Epithelial cell of esophagus (primary cell): Measurements from ENCODE around the gene BTG2.

Experiments used
- DNase-seq: peaks from one replicate; pipeline ENCODE4 v3.0.0; 2010; ENCODE audit warnings: low read depth
- H3K4me3 ChIP-seq: 2 replicates; pipeline ENCODE4 v1.5.1; 2011; ENCODE audit warnings: mild to moderate bottlenecking, low read length, control low read depth
- TF ChIP-seq, protein P1 (sequence below): IDR thresholded peaks from 2 replicates; pipeline ENCODE4 v1.5.1; 2011; ENCODE audit warnings: low read depth, mild to moderate bottlenecking, low read length, control low read depth, inconsistent platforms; ENCODE audit not compliant: insufficient read depth; ENCODE audit errors: missing control alignments

BTG2 gene

DNA sequence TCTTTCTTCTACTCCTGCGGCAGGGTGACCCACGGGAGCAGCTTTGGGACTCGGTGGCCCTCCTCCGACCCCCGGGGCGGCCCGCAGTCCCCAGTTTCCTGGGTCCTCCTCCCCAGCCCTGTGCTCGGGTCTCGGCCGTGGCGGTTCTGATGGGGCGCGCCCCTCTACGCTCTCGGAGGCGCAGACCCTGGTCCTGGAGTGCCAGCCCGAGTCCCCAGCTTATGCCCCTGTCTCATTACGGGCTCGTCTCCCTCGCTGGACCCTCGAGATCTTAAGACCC, 430 bp downstream of the BTG2 start:
- TF ChIP-seq, protein P1, sequence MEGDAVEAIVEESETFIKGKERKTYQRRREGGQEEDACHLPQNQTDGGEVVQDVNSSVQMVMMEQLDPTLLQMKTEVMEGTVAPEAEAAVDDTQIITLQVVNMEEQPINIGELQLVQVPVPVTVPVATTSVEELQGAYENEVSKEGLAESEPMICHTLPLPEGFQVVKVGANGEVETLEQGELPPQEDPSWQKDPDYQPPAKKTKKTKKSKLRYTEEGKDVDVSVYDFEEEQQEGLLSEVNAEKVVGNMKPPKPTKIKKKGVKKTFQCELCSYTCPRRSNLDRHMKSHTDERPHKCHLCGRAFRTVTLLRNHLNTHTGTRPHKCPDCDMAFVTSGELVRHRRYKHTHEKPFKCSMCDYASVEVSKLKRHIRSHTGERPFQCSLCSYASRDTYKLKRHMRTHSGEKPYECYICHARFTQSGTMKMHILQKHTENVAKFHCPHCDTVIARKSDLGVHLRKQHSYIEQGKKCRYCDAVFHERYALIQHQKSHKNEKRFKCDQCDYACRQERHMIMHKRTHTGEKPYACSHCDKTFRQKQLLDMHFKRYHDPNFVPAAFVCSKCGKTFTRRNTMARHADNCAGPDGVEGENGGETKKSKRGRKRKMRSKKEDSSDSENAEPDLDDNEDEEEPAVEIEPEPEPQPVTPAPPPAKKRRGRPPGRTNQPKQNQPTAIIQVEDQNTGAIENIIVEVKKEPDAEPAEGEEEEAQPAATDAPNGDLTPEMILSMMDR: no peak

DNA sequence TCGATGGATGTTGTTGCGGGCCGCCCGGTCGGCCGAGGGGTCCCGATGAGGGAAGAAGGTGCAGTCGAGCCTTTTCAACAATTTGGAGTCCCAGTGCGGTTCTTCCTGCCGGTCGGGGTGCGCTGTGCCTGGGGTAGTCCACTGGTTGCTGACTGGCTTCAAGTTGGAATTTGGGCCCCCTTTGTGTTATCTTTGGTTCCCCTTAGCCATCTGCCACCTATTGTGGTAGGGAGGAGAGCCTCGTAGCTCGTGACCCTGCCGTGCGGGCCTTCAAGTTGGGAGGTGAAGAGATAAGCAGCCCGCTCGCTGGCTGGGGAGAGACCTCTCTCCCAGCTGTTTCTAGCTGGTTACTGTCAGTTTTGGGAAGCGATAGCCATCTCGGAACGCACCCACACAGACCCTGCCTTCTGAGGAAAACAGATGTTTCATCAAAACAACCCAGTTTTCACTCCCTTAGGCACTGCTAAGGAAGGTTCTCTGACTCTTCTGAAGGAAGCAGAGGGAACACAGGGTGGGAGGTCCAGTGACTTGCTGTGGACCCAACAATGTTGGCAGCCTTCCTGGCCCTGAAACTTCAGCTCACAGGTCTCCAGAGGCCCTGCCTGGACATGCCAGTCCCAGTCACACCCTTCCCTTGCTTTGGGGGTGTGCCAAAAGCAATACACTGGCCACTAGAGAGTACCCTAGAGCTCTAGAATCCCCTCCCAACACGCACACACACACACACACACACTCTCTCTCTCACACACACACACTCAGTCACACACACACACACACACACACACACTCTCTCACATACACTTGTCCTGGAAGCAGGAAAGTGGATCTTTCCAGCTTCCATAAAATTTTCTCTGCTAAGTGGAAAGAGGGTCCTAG, 1.0 kb downstream of the BTG2 start:
- TF ChIP-seq, protein P1: no peak
- DNase-seq: peak; percentile 92
- peak overlapping the region; percentile 100 for H3K4me3 ChIP-seq

More for the DNA sequence above, 430 bp downstream of the BTG2 start:
- peak overlapping the region; percentile 100 for H3K4me3 ChIP-seq
- DNase-seq: no peak

DNA sequence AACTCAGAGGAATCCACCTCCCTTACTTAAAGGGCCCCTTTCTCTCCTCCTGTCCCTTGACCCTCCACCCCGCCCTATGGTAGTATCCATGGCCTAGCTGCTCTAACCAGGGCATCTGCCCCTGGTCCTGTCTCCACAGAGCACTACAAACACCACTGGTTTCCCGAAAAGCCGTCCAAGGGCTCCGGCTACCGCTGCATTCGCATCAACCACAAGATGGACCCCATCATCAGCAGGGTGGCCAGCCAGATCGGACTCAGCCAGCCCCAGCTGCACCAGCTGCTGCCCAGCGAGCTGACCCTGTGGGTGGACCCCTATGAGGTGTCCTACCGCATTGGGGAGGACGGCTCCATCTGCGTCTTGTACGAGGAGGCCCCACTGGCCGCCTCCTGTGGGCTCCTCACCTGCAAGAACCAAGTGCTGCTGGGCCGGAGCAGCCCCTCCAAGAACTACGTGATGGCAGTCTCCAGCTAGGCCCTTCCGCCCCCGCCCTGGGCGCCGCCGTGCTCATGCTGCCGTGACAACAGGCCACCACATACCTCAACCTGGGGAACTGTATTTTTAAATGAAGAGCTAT, 1.7 kb downstream of the BTG2 start:
- peak overlapping the region; percentile 100 for H3K4me3 ChIP-seq
- no peak for DNase-seq
- TF ChIP-seq, protein P1: no peak

DNA sequence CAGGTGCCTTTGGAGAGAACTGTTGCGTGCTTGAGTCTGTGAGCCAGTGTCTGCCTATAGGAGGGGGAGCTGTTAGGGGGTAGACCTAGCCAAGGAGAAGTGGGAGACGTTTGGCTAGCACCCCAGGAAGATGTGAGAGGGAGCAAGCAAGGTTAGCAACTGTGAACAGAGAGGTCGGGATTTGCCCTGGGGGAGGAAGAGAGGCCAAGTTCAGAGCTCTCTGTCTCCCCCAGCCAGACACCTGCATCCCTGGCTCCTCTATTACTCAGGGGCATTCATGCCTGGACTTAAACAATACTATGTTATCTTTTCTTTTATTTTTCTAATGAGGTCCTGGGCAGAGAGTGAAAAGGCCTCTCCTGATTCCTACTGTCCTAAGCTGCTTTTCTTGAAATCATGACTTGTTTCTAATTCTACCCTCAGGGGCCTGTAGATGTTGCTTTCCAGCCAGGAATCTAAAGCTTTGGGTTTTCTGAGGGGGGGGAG, 2.4 kb downstream of the BTG2 start:
- no peak for DNase-seq
- TF ChIP-seq, protein P1: no peak
- peak overlapping the region; percentile 100 for H3K4me3 ChIP-seq

DNA sequence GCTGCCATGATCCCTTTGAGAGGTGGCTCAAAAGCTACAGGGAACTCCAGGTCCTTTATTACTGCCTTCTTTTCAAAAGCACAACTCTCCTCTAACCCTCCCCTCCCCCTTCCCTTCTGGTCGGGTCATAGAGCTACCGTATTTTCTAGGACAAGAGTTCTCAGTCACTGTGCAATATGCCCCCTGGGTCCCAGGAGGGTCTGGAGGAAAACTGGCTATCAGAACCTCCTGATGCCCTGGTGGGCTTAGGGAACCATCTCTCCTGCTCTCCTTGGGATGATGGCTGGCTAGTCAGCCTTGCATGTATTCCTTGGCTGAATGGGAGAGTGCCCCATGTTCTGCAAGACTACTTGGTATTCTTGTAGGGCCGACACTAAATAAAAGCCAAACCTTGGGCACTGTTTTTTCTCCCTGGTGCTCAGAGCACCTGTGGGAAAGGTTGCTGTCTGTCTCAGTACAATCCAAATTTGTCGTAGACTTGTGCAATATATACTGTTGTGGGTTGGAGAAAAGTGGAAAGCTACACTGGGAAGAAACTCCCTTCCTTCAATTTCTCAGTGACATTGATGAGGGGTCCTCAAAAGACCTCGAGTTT, 3.1 kb downstream of the BTG2 start:
- TF ChIP-seq, protein P1: no peak
- peak overlapping the region; percentile 100 for H3K4me3 ChIP-seq
- DNase-seq: no peak

DNA sequence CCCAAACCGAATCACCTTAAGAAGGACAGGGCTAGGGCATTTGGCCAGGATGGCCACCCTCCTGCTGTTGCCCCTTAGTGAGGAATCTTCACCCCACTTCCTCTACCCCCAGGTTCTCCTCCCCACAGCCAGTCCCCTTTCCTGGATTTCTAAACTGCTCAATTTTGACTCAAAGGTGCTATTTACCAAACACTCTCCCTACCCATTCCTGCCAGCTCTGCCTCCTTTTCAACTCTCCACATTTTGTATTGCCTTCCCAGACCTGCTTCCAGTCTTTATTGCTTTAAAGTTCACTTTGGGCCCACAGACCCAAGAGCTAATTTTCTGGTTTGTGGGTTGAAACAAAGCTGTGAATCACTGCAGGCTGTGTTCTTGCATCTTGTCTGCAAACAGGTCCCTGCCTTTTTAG, 3.6 kb downstream of the BTG2 start:
- TF ChIP-seq, protein P1: no peak
- no peak for DNase-seq
- H3K4me3 ChIP-seq: peak overlapping the region; percentile 100
